SW 1271 (cell line): Measurements from ENCODE around the gene BORCS6.
A peak's percentile ranks its signal among the peaks of the same experiment; 100 is the strongest.
"Not testable (repeated sequence)": the region's sequence is repeated elsewhere in the genome, so short reads cannot be mapped to it uniquely, and the experiment has no call there.

Experiments
- DNase-seq, 2 experiments: peaks; one replicate each; lab custom pipeline; 2025; lab: John Stamatoyannopoulos, UW

Gene BORCS6

GRCh38 chr17:8173056-8173870, 16.7 kb downstream of the BORCS6 start:
- peak; percentile 86 to 95 for DNase-seq

- DNase-seq, result not testable (repeated sequence)
Measured at GRCh38 chr17:8170186-8170585, 19.8 kb downstream of the BORCS6 start.

- DNase-seq, result no peak
Measured at GRCh38 chr17:8167526-8167925, 22.5 kb downstream of the BORCS6 start.

- DNase-seq, result no peak
Measured at GRCh38 chr17:8166731-8167130, 23.2 kb downstream of the BORCS6 start.

GRCh38 chr17:8164815-8165131, 25.2 kb downstream of the BORCS6 start:
- DNase-seq, result no peak

GRCh38 chr17:8163978-8164814, 25.8 kb downstream of the BORCS6 start:
- DNase-seq, result peak; percentile 35 to 38

GRCh38 chr17:8162997-8163977, 26.7 kb downstream of the BORCS6 start:
- no peak for DNase-seq

GRCh38 chr17:8162233-8162996, 27.6 kb downstream of the BORCS6 start, which contains the start of gene VAMP2:
Gene VAMP2, minus strand, starts transcription at chr17:8162948. Its CDS starts 69 bp downstream, at chr17:8162879.
- DNase-seq, result peak in 1 of 2 experiments; percentile 48

GRCh38 chr17:8161289-8162232, 28.4 kb downstream of the BORCS6 start:
- DNase-seq, result no peak

GRCh38 chr17:8160741-8161221, 29.2 kb downstream of the BORCS6 start:
- DNase-seq, result no peak

- no peak for DNase-seq
Measured at GRCh38 chr17:8160224-8160577, 29.8 kb downstream of the BORCS6 start.

GRCh38 chr17:8159459-8160223, 30.3 kb downstream of the BORCS6 start:
- DNase-seq, result no peak

- no peak for DNase-seq
Measured at GRCh38 chr17:8159032-8159400, 31.0 kb downstream of the BORCS6 start.

- DNase-seq, result peak; percentile 78 to 87
Measured at GRCh38 chr17:8158267-8159031, 31.5 kb downstream of the BORCS6 start.

GRCh38 chr17:8156246-8156992, 33.6 kb downstream of the BORCS6 start:
- peak; percentile 100 for DNase-seq

- DNase-seq, result no peak
Measured at GRCh38 chr17:8155996-8156245, 34.1 kb downstream of the BORCS6 start.

- no peak for DNase-seq
Measured at GRCh38 chr17:8155231-8155995, 34.6 kb downstream of the BORCS6 start.
